Measurements from ENCODE around the gene HOXD11.

- TF ChIP-seq CTCF (IDR thresholded peaks at IDR 0.05) (no peak), POLR2A (IDR thresholded peaks at IDR 0.05) (no peak), EP300 (IDR thresholded peaks at IDR 0.05) (peak in 1 of 2 donors; percentile 39)
Measured at GRCh38 chr2:176081376-176081836, 25.7 kb upstream of the HOXD11 start.
